Dendritic cell treated with granulocyte-macrophage colony-stimulating factor and Interleukin-4, amounts not matched to agents 40 ng/mL and 50 ng/mL, for 4 days (primary cell): ENCODE measurements around the gene MLLT3.

ENCODE experiments used
- H3K27ac Mint-ChIP-seq: one replicate; pipeline ENCODE4 v1.8.0; 2022; ENCODE audit warnings: mild to moderate bottlenecking, mixed read lengths
- H3K27me3 Mint-ChIP-seq: one replicate; pipeline ENCODE4 v1.8.0; 2022; ENCODE audit warnings: mild to moderate bottlenecking, mixed read lengths
- H3K36me3 Mint-ChIP-seq: one replicate; pipeline ENCODE4 v1.8.0; 2022; ENCODE audit warnings: low read depth, mixed read lengths
- H3K4me1 Mint-ChIP-seq: one replicate; pipeline ENCODE4 v1.8.0; 2022; ENCODE audit warnings: low read depth, mixed read lengths
- H3K4me3 Mint-ChIP-seq: one replicate; pipeline ENCODE4 v1.8.0; 2022; ENCODE audit warnings: mild to moderate bottlenecking, moderate library complexity, mixed read lengths
- H3K9me3 Mint-ChIP-seq: one replicate; pipeline ENCODE4 v1.8.0; 2022; ENCODE audit warnings: mixed read lengths
- intact Hi-C: fragments of 100-400 bp; cut with micrococcal nuclease; formaldehyde crosslinking; loops from one replicate; pipeline ENCODE4 v1.15.0; 2022

Gene MLLT3

DNA sequence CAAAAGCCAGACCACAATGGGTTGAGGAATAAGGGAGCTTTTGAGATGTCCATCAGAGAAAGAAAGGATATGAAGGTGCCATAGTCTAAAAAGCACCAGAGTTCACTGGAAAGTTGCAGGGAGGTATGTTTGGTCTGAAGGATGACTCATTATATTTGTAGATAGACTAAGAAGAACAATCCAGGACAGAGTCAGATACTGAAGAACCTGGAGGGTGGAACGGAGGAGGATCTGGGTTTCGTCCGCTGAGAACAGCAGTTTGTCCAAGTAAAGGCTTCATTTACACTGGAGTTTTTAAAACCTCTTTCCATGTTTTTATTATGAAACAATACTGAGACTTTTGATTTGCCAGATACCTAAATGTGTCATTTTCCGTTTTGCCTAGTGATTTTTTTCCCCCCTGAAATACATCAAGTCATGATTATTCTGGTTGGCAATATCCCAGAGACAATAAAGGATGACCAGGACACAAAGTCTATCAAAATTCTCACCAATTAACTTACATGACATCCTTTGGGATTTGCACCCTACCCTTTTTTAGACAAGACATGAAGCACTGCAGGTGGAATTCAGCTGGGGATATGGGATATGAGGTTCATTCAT lies 219.9 kb downstream of the MLLT3 start:
- no peak overlapping the region for H3K4me3 Mint-ChIP-seq
- no peaks in the 10 kb centered on the region for H3K4me1 Mint-ChIP-seq
- H3K9me3 Mint-ChIP-seq = no peaks in the 10 kb centered on the region
- H3K27me3 Mint-ChIP-seq = no peaks in the 10 kb centered on the region
- no peaks in the 10 kb centered on the region for H3K36me3 Mint-ChIP-seq
- H3K27ac Mint-ChIP-seq = no peak overlapping the region
- intact Hi-C loops = no loop called here

- intact Hi-C loops = no loop called here
- Mint-ChIP-seq H3K27me3 (no peaks in the 10 kb centered on the region), H3K9me3 (no peaks in the 10 kb centered on the region), H3K36me3 (no peaks in the 10 kb centered on the region), H3K4me1 (no peaks in the 10 kb centered on the region), H3K4me3 (no peak overlapping the region), H3K27ac (no peak overlapping the region)
Observed at GRCh38 chr9:20398536-20399338, 223.6 kb downstream of the MLLT3 start.

GRCh38 chr9:20397348-20397747 lies 225.0 kb downstream of the MLLT3 start:
- H3K36me3 Mint-ChIP-seq = no peaks in the 10 kb centered on the region
- H3K9me3 Mint-ChIP-seq = no peaks in the 10 kb centered on the region
- H3K27ac Mint-ChIP-seq = no peak overlapping the region
- no peaks in the 10 kb centered on the region for H3K27me3 Mint-ChIP-seq
- intact Hi-C loops = no loop called here
- H3K4me1 Mint-ChIP-seq = no peaks in the 10 kb centered on the region
- no peak overlapping the region for H3K4me3 Mint-ChIP-seq

DNA sequence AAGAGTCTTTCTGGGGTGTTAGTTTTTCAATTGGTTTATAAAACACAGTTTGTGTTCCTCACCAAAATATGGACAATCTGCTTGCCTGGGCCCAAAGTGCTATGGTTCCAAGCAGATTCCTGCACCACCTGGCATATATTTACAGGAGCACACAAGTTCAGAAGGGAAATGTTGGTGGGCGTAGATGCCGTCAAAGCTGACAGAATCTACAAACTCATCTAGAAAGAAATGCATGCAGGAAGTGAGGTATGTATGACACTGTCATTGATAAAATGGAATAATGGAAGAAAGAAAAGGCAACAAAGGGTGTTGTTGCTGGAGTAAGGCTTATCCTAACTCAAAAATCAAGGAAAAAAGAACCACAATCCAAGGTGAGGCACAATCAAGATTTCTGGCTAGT lies 225.8 kb downstream of the MLLT3 start:
- Mint-ChIP-seq H3K36me3 (no peaks in the 10 kb centered on the region), H3K4me3 (no peak overlapping the region), H3K9me3 (no peaks in the 10 kb centered on the region), H3K27me3 (no peaks in the 10 kb centered on the region), H3K4me1 (no peaks in the 10 kb centered on the region), H3K27ac (no peak overlapping the region)
- intact Hi-C loops = no loop called here

DNA sequence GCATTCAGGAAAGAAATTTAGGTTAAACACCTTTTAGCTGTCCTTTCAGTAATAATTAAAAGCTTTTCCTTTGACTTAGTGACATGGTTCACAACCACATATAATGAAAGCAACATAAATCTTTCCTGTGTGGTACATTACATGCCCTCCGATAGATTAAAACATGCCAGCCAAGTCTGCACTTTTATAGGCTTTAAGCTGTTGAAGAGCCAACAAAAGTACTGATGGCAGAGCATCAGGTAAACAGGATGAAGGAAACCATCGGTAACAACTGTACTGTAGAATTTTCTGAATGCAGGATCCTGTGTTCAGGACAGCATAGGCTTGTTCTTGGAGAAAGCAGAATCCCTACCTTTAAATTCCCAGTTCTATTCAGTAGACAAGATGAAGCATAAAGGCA lies 226.6 kb downstream of the MLLT3 start:
- H3K27me3 Mint-ChIP-seq = no peaks in the 10 kb centered on the region
- H3K9me3 Mint-ChIP-seq = no peaks in the 10 kb centered on the region
- no peaks in the 10 kb centered on the region for H3K4me1 Mint-ChIP-seq
- no peak overlapping the region for H3K4me3 Mint-ChIP-seq
- H3K36me3 Mint-ChIP-seq = no peaks in the 10 kb centered on the region
- intact Hi-C loops = no loop called here
- H3K27ac Mint-ChIP-seq = no peak overlapping the region

- no peak overlapping the region for H3K4me3 Mint-ChIP-seq
- no peaks in the 10 kb centered on the region for H3K36me3 Mint-ChIP-seq
- H3K27me3 Mint-ChIP-seq = no peaks in the 10 kb centered on the region
- no peaks in the 10 kb centered on the region for H3K4me1 Mint-ChIP-seq
- no peak overlapping the region for H3K27ac Mint-ChIP-seq
- no peaks in the 10 kb centered on the region for H3K9me3 Mint-ChIP-seq
- intact Hi-C loops = no loop called here
Observed at GRCh38 chr9:20394969-20395368, 227.3 kb downstream of the MLLT3 start.

DNA sequence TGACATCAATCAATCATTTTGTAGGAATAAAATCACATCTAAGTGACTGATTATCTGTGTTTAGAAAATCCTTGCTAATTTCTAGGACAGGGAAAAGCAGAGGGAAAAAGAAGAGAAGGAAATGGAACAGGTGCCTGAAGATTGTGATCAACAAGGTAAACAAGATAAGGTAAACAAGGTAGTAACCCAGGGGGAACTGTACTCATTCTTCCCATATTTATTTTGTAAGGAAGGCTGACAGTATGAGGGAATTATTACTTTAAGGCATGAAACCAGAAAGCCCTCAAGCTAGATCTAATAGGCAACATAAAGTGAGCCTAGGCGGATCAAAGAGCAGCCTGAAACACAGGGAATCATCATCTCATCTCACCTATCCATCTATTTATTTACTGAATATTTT lies 231.1 kb downstream of the MLLT3 start:
- Mint-ChIP-seq H3K4me3 (no peak overlapping the region), H3K36me3 (no peaks in the 10 kb centered on the region), H3K9me3 (no peaks in the 10 kb centered on the region), H3K27ac (no peak overlapping the region), H3K4me1 (no peaks in the 10 kb centered on the region), H3K27me3 (no peaks in the 10 kb centered on the region)
- intact Hi-C loops = no loop called here

GRCh38 chr9:20390400-20390799 lies 231.9 kb downstream of the MLLT3 start:
- no peak overlapping the region for H3K27ac Mint-ChIP-seq

GRCh38 chr9:20387062-20387461 lies 235.2 kb downstream of the MLLT3 start:
- H3K4me1 Mint-ChIP-seq = no peaks in the 10 kb centered on the region
- H3K4me3 Mint-ChIP-seq = no peak overlapping the region
- H3K9me3 Mint-ChIP-seq = no peaks in the 10 kb centered on the region
- intact Hi-C loops = no loop called here
- H3K36me3 Mint-ChIP-seq = no peaks in the 10 kb centered on the region
- H3K27me3 Mint-ChIP-seq = no peaks in the 10 kb centered on the region
- H3K27ac Mint-ChIP-seq = no peak overlapping the region

More at GRCh38 chr9:20390400-20390799, 231.9 kb downstream of the MLLT3 start:
- H3K4me1 Mint-ChIP-seq = no peaks in the 10 kb centered on the region
- H3K27me3 Mint-ChIP-seq = no peaks in the 10 kb centered on the region
- intact Hi-C loops = no loop called here
- H3K36me3 Mint-ChIP-seq = no peaks in the 10 kb centered on the region
- H3K9me3 Mint-ChIP-seq = no peaks in the 10 kb centered on the region
- no peak overlapping the region for H3K4me3 Mint-ChIP-seq

DNA sequence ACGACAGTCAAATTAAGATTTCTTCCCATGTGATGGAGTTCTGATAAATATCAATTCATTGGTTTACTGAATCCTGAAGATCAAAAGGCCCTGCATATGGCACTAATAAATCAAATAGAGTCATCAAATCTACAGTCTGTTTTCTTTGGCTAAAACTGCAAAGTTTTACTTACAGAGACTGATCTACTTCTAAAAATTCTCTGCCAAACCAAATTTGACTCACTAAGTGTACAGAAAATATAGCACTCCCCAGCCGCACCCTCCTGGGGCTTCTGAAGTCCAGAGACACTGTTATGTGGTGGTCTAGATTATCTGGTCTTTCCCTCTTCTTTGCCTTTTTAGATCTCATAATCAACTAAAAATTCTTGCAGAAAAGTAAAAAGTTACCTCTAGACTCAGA lies 237.7 kb downstream of the MLLT3 start:
- Mint-ChIP-seq H3K27ac (no peak overlapping the region), H3K4me1 (peaks cover 8% of the 10 kb centered on the region), H3K4me3 (no peak overlapping the region), H3K9me3 (no peaks in the 10 kb centered on the region), H3K27me3 (no peaks in the 10 kb centered on the region), H3K36me3 (no peaks in the 10 kb centered on the region)
- intact Hi-C loops = no loop called here

DNA sequence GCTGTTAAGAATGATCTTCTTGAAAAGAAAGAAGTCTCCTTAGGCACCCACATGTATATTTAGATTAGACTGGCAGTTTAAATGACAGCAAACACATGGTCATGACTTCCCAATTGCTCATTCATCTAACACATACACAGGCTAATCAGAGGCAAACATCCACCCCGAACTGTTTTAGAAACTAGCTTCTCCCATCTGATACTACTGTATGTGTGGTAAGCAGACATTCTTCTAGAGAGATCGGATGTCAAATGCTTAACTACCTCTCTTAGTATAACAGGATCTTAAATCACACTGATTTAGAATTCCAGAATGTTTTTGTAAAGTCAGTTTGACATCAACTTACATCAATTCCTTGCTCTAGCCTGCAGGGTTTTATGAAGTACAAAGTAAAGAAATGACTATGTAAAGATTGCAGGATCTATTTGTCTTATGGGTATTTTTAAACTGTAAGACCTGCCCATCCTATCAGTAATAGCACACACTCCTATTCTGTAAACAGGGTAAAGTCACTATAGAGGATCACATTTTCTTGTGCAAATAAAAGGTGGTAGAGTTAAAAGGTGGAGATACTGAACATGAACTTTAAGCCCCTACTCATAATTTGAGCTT lies 239.7 kb downstream of the MLLT3 start:
- H3K4me3 Mint-ChIP-seq = no peak overlapping the region
- no peaks in the 10 kb centered on the region for H3K9me3 Mint-ChIP-seq
- intact Hi-C loops = no loop called here
- H3K27me3 Mint-ChIP-seq = no peaks in the 10 kb centered on the region
- no peaks in the 10 kb centered on the region for H3K36me3 Mint-ChIP-seq
- peaks cover 8% of the 10 kb centered on the region for H3K4me1 Mint-ChIP-seq
- H3K27ac Mint-ChIP-seq = no peak overlapping the region

- peaks cover 14% of the 10 kb centered on the region for H3K4me1 Mint-ChIP-seq
- H3K27ac Mint-ChIP-seq = no peak overlapping the region
- intact Hi-C loops = no loop called here
Observed at GRCh38 chr9:20380546-20380945, 241.8 kb downstream of the MLLT3 start.

GRCh38 chr9:20379804-20380225 lies 242.5 kb downstream of the MLLT3 start:
- H3K27me3 Mint-ChIP-seq = no peaks in the 10 kb centered on the region
- intact Hi-C loops = no loop called here
- no peak overlapping the region for H3K4me3 Mint-ChIP-seq
- no peak overlapping the region for H3K27ac Mint-ChIP-seq
- H3K9me3 Mint-ChIP-seq = no peaks in the 10 kb centered on the region
- no peaks in the 10 kb centered on the region for H3K36me3 Mint-ChIP-seq
- H3K4me1 Mint-ChIP-seq = peaks cover 14% of the 10 kb centered on the region

More at GRCh38 chr9:20380546-20380945, 241.8 kb downstream of the MLLT3 start:
- Mint-ChIP-seq H3K27me3 (no peaks in the 10 kb centered on the region), H3K4me3 (no peak overlapping the region), H3K36me3 (no peaks in the 10 kb centered on the region), H3K9me3 (no peaks in the 10 kb centered on the region)

GRCh38 chr9:20378851-20379250 lies 243.4 kb downstream of the MLLT3 start:
- intact Hi-C loops = no loop called here
- H3K9me3 Mint-ChIP-seq = no peaks in the 10 kb centered on the region
- H3K27me3 Mint-ChIP-seq = no peaks in the 10 kb centered on the region
- H3K4me1 Mint-ChIP-seq = peaks cover 14% of the 10 kb centered on the region
- H3K27ac Mint-ChIP-seq = no peak overlapping the region
- H3K36me3 Mint-ChIP-seq = no peaks in the 10 kb centered on the region
- H3K4me3 Mint-ChIP-seq = no peak overlapping the region
